Upper lobe of left lung (tissue), 4 donors: ENCODE data around the gene UBA1.

Experiments
- CTCF ChIP-seq, 6 experiments: fragments of 450-650 bp in 4 of 6; fragments of 200-600 bp in 2 of 6; sonication (generic) in 2 of 6; IDR thresholded peaks; one replicate each; pipeline ENCODE4 v1.5.1; 2016 to 2019; ENCODE audit warnings: antibody characterized with exemption in 6 of 6
- POLR2A ChIP-seq, 4 donors: fragments of 450-650 bp; IDR thresholded peaks; one replicate each; pipeline ENCODE4 v1.5.1; 2016 to 2017; ENCODE audit warnings: antibody characterized with exemption in 4 of 4, mild to moderate bottlenecking in 2 of 4
- POLR2AphosphoS5 ChIP-seq, 2 donors: sonication (generic); formaldehyde crosslinking; IDR thresholded peaks; one replicate each; pipeline ENCODE4 v1.5.1; 2017; ENCODE audit warnings: antibody characterized with exemption in 2 of 2

- TF ChIP-seq CTCF (IDR thresholded peaks at IDR 0.05) (no peak), POLR2A (IDR thresholded peaks at IDR 0.05) (no peak), POLR2AphosphoS5 (IDR thresholded peaks at IDR 0.05) (no peak)
Measured at GRCh38 chrX:47198026-47198686, 4.5 kb downstream of the UBA1 start.
